Muscle layer of duodenum (tissue), 2 donors: ENCODE results near the gene LDLRAD4.

ENCODE experiments used
- H3K27ac ChIP-seq: one replicate; pipeline ENCODE4 v1.7.0; 2013; ENCODE audit warnings: mild to moderate bottlenecking, low read length
- H3K27me3 ChIP-seq: one replicate; pipeline ENCODE4 v1.7.0; 2013; ENCODE audit warnings: low read depth, mild to moderate bottlenecking, control low read depth, low read length
- H3K36me3 ChIP-seq, 2 donors: one replicate each; pipeline ENCODE4 v1.7.0; 2013; ENCODE audit warnings: low read length in 2 of 2, control low read depth in 1 of 2, mild to moderate bottlenecking in 1 of 2; ENCODE audit not compliant: insufficient read depth in 2 of 2, control insufficient read depth in 1 of 2
- H3K4me1 ChIP-seq, 2 donors: one replicate each; pipeline ENCODE4 v1.7.0; 2013; ENCODE audit warnings: low read length in 2 of 2, mild to moderate bottlenecking in 2 of 2, control low read depth in 1 of 2, moderate library complexity in 1 of 2; ENCODE audit not compliant: insufficient read depth in 2 of 2, control insufficient read depth in 1 of 2
- H3K4me3 ChIP-seq, 2 donors: one replicate each; pipeline ENCODE4 v1.7.0; 2013; ENCODE audit warnings: low read length in 2 of 2, low read depth in 1 of 2, mild to moderate bottlenecking in 1 of 2
- H3K9me3 ChIP-seq, 2 donors: one replicate each; pipeline ENCODE4 v1.7.0; 2013; ENCODE audit warnings: low read length in 2 of 2, control low read depth in 1 of 2, mild to moderate bottlenecking in 1 of 2; ENCODE audit not compliant: control insufficient read depth in 1 of 2
- donor health status: healthy.

LDLRAD4 gene

DNA sequence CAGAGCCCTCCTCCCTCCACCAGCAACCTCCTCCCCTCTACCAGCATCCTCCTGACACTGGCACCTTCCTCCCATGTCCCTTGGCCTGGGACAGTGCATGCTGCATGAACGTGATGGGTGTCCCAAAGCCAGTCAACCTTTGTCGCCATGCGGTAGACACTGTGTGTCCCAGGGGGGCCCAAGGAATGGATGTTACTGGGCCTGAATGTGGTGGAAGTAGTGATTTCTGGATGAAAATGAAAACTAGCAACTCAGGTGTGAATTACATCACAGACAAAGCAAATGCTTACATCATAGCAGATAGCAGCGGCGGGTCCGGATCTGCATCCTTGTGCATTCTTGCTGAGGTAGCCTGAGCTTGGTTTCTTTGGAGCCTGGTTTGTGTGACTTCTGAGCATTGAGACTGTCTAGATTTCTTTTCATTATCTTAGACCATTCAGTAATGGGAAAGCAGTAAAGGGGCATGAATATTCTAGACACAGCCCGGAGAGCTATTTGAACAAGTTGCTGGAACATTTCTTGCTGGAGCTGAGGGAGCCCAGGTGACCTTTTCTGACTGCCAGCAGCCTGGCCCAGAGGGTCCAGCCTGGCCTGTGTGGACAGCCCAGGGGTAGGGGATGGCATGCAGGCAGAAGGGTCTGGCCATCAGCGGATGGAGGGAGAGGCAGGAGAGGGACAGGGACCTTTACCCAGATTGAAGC, 407.4 kb downstream of the LDLRAD4 start:
- H3K9me3 ChIP-seq = no peaks in the 10 kb centered on the region
- H3K4me3 ChIP-seq = no peak overlapping the region
- no peak overlapping the region for H3K27ac ChIP-seq
- H3K36me3 ChIP-seq = peaks cover 0 to 11% of the 10 kb centered on the region in 2 donors
- H3K4me1 ChIP-seq = peaks cover 0 to 9% of the 10 kb centered on the region in 2 donors
- H3K27me3 ChIP-seq = no peaks in the 10 kb centered on the region

DNA sequence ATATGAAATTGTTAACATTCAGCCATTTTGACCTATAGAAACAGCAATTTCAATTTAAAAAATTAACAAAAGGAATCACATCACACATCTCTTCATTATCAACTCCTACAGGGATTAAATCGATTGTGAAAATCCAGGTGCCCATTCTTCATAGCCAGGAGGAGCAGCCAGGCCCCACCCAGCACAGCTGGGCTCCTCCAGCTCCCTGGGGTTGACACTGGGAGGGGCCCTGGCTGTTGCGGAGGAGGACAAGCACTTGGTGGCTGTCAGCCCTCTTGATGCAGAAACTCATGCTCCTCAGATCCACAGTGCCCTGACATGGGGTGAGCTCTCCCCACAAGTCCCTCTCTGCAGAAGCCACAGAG, 408.0 kb downstream of the LDLRAD4 start:
- peaks cover 0 to 11% of the 10 kb centered on the region in 2 donors for H3K36me3 ChIP-seq
- H3K27me3 ChIP-seq = no peaks in the 10 kb centered on the region
- H3K9me3 ChIP-seq = no peaks in the 10 kb centered on the region
- no peak overlapping the region for H3K4me3 ChIP-seq
- no peak overlapping the region for H3K27ac ChIP-seq
- H3K4me1 ChIP-seq = peaks cover 0 to 9% of the 10 kb centered on the region in 2 donors

- Histone ChIP-seq H3K4me1 (peaks cover 0 to 9% of the 10 kb centered on the region in 2 donors), H3K9me3 (no peaks in the 10 kb centered on the region), H3K4me3 (no peak overlapping the region), H3K27ac (no peak overlapping the region), H3K36me3 (peaks cover 0 to 5% of the 10 kb centered on the region in 2 donors), H3K27me3 (no peaks in the 10 kb centered on the region)
These were observed 409.1 kb downstream of the LDLRAD4 start for GRCh38 chr18:13627639-13628038.

DNA sequence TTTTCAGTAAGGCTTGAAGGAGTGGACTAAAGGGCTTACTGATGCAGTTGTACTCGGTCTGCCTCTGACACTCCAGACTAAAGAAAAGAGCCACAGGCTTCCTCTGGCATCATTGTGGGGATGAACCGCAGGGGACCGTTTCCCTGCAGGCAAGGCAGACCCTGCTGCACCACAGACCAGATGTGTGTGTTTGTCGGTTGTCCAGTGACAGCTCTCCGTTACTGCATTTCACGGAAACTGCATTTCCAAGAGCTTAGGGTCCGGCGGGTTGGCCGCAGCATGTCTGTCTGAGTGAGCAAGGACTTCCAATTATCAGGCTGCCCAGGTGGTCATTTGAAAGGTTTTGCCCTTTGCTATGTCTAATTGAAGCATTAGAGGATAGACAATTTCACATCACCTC, 409.7 kb downstream of the LDLRAD4 start:
- no peaks in the 10 kb centered on the region for H3K27me3 ChIP-seq
- no peak overlapping the region for H3K27ac ChIP-seq
- H3K4me1 ChIP-seq = peaks cover 0 to 9% of the 10 kb centered on the region in 2 donors
- no peak overlapping the region for H3K4me3 ChIP-seq
- peaks cover 0 to 5% of the 10 kb centered on the region in 2 donors for H3K36me3 ChIP-seq
- no peaks in the 10 kb centered on the region for H3K9me3 ChIP-seq

GRCh38 chr18:13629841-13630715, 411.5 kb downstream of the LDLRAD4 start:
- no peak overlapping the region for H3K27ac ChIP-seq
- peaks cover 0 to under 1% of the 10 kb centered on the region in 2 donors for H3K36me3 ChIP-seq
- no peaks in the 10 kb centered on the region for H3K27me3 ChIP-seq
- H3K4me1 ChIP-seq = peaks cover 0 to 9% of the 10 kb centered on the region in 2 donors
- no peaks in the 10 kb centered on the region for H3K9me3 ChIP-seq
- no peak overlapping the region for H3K4me3 ChIP-seq

- H3K27me3 ChIP-seq = no peaks in the 10 kb centered on the region
- H3K36me3 ChIP-seq = no peaks in the 10 kb centered on the region
- H3K4me1 ChIP-seq = peaks cover 0 to 9% of the 10 kb centered on the region in 2 donors
- no peaks in the 10 kb centered on the region for H3K9me3 ChIP-seq
- H3K4me3 ChIP-seq = no peak overlapping the region
- H3K27ac ChIP-seq = no peak overlapping the region
These were observed 412.2 kb downstream of the LDLRAD4 start for GRCh38 chr18:13630716-13631268.

GRCh38 chr18:13633700-13634099, 415.1 kb downstream of the LDLRAD4 start:
- Histone ChIP-seq H3K4me1 (peaks cover 0 to 9% of the 10 kb centered on the region in 2 donors), H3K9me3 (no peaks in the 10 kb centered on the region), H3K4me3 (no peak overlapping the region), H3K27ac (no peak overlapping the region), H3K36me3 (no peaks in the 10 kb centered on the region), H3K27me3 (no peaks in the 10 kb centered on the region)

DNA sequence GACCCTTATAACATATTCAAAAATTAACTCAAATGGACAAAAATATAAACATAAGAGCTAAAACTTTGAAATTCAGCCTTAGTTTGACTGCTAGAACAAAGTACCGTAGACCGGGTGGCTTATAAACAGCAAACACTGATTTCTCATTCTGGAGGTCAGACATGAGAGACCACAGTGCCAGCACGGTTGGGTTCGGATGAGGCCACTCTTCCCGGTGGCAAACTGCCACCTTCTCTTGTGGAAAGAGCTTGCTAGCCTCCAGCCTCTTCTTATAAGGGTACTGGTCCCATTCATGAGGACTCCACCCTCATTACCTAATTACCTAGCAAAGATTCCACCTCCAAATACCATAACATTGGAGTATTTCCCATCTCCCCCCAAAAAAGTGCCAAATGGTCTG, 416.5 kb downstream of the LDLRAD4 start:
- Histone ChIP-seq H3K27me3 (no peaks in the 10 kb centered on the region), H3K4me3 (no peak overlapping the region), H3K27ac (no peak overlapping the region), H3K9me3 (no peaks in the 10 kb centered on the region), H3K36me3 (no peaks in the 10 kb centered on the region), H3K4me1 (peaks cover 0 to 4% of the 10 kb centered on the region in 2 donors)

GRCh38 chr18:13638719-13639595, 420.4 kb downstream of the LDLRAD4 start:
- no peaks in the 10 kb centered on the region for H3K27me3 ChIP-seq
- H3K36me3 ChIP-seq = no peaks in the 10 kb centered on the region
- H3K4me1 ChIP-seq = no peaks in the 10 kb centered on the region
- H3K9me3 ChIP-seq = no peaks in the 10 kb centered on the region
- H3K4me3 ChIP-seq = no peak overlapping the region
- no peak overlapping the region for H3K27ac ChIP-seq

DNA sequence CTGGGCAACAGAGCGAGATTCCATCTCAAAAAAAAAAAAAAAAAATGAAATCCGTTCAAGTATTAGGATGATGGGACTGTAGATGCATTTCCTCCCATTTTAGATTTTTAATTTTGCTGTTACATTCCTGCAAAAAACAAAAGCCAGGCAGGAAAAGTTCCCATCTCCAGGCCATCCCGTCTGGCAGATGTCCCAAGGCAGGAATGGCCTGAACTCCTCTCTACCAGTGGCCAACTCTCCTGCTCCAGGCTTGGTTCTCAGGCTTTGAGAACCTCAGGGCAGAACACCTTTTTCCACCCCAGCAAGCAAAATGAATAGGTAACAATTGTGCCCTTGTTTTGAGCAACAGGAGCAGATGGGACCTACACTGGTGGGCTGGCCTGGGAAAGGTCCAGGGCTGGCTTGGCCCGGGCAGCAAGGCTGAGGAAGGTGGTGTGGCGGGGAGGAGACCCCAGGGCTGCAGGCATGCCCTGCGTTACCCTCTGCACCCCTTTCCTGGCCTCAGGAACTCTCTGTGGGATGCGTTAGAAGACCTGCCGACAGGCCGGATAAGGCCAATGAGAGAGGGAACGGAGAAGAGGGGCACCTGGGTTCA, 421.8 kb downstream of the LDLRAD4 start:
- Histone ChIP-seq H3K4me1 (no peaks in the 10 kb centered on the region), H3K36me3 (peaks cover 0 to 9% of the 10 kb centered on the region in 2 donors), H3K9me3 (no peaks in the 10 kb centered on the region), H3K27ac (no peak overlapping the region), H3K4me3 (no peak overlapping the region), H3K27me3 (no peaks in the 10 kb centered on the region)
